H1 (cell line): ENCODE data around the gene PXN. TPM values are rescaled to one million over a fixed set of nuclear protein-coding genes. Genes with fewer than 3 reads are reported as not detected.

Source experiments
- CTCF ChIA-PET: fragments of 300-600 bp; sonication (Branson Sonifier 250); formaldehyde crosslinking; loops from one replicate; lab custom pipeline; 2021; ENCODE audit not compliant: partially characterized antibody; lab: Charles Lee
- POLR2A ChIA-PET: fragments of 300-600 bp; sonication (Branson Sonifier 250); formaldehyde crosslinking; loops from one replicate; lab custom pipeline; 2021; ENCODE audit warnings: inconsistent platforms; ENCODE audit not compliant: partially characterized antibody; lab: Charles Lee
- DNase-seq, 2 experiments: peaks; one replicate each; pipeline versions ENCODE4 v3.0.0 to v3.0.0-alpha.2; 2010 to 2022; ENCODE audit warnings: low spot score in 2 of 2, low read depth in 1 of 2, mixed read lengths in 1 of 2
- FAIRE-seq: peaks from 2 replicates; lab custom pipeline; 2011; peaks lifted over from hg19 to GRCh38; lab: Jason Lieb, UNC
- H2AFZ ChIP-seq: 2 replicates; pipeline ENCODE4 v1.8.1; 2012; ENCODE audit warnings: low read length, inconsistent platforms
- H2AK5ac ChIP-seq: 2 replicates; pipeline ENCODE4 v1.6.1; 2013; ENCODE audit warnings: low read depth, low read length
- H2BK120ac ChIP-seq: replicated peaks from 2 replicates; pipeline ENCODE3; 2013; ENCODE audit warnings: low read depth, low read length, inconsistent platforms
- H2BK12ac ChIP-seq: 2 replicates; pipeline ENCODE4 v1.6.1; 2013; ENCODE audit warnings: low read depth, low read length
- H2BK15ac ChIP-seq: 2 replicates; pipeline ENCODE4 v1.6.1; 2013; ENCODE audit warnings: low read length
- H2BK20ac ChIP-seq: 2 replicates; pipeline ENCODE4 v1.6.1; 2013; ENCODE audit warnings: low read length
- H2BK5ac ChIP-seq: 2 replicates; pipeline ENCODE4 v1.6.1; 2013; ENCODE audit warnings: low read depth, low read length
- H3K14ac ChIP-seq: 2 replicates; pipeline ENCODE4 v1.6.1; 2013; ENCODE audit warnings: inconsistent platforms; ENCODE audit not compliant: insufficient read length
- H3K18ac ChIP-seq: 2 replicates; pipeline ENCODE4 v1.6.1; 2013; ENCODE audit warnings: low read length; ENCODE audit errors: extremely low read depth
- H3K23ac ChIP-seq: 2 replicates; pipeline ENCODE4 v1.6.1; 2013; ENCODE audit warnings: inconsistent platforms; ENCODE audit not compliant: insufficient read length
- H3K23me2 ChIP-seq: 2 replicates; pipeline ENCODE4 v1.6.1; 2013; ENCODE audit warnings: low read depth, low read length
- H3K27ac ChIP-seq: 2 replicates; pipeline ENCODE4 v1.6.1; 2011; ENCODE audit warnings: low read depth, low read length, inconsistent platforms
- H3K27me3 ChIP-seq, 4 experiments: replicated peaks in 1 of 4; 1 replicate in 1 of 4; 2 replicates in 3 of 4; pipeline versions ENCODE4 v1.6.1 to v1.8.1; 2011 to 2013; ENCODE audit warnings: low read length in 3 of 4, mild to moderate bottlenecking in 3 of 4, inconsistent platforms in 2 of 4, mixed read lengths in 2 of 4, moderate library complexity in 1 of 4; ENCODE audit not compliant: control insufficient read depth in 3 of 4, insufficient read depth in 3 of 4; ENCODE audit errors: extremely low read depth in 1 of 4
- H3K36me3 ChIP-seq, 4 experiments: 2 replicates each; pipeline versions ENCODE4 v1.6.1 to v1.8.1; 2011 to 2013; ENCODE audit warnings: mild to moderate bottlenecking in 4 of 4, low read length in 3 of 4, moderate library complexity in 2 of 4, control low read depth in 1 of 4, inconsistent platforms in 1 of 4; ENCODE audit not compliant: insufficient read depth in 4 of 4, control insufficient read depth in 2 of 4
- H3K4ac ChIP-seq: replicated peaks from 2 replicates; pipeline ENCODE3; 2013; ENCODE audit warnings: low read length, low read depth, mixed read lengths, inconsistent platforms; ENCODE audit not compliant: insufficient read length
- H3K4me1 ChIP-seq, 4 experiments: replicated peaks in 1 of 4; 1 replicate in 1 of 4; 2 replicates in 3 of 4; pipeline versions ENCODE4 v1.6.1 to v1.8.1; 2011 to 2013; ENCODE audit warnings: low read length in 3 of 4, inconsistent platforms in 2 of 4, mixed read lengths in 1 of 4; ENCODE audit not compliant: insufficient read depth in 4 of 4, control insufficient read depth in 3 of 4
- H3K4me2 ChIP-seq, 2 experiments: 2 replicates each; pipeline versions ENCODE4 v1.6.1 to v1.8.1; 2011 to 2013; ENCODE audit warnings: low read depth in 2 of 2, low read length in 2 of 2, control low read depth in 1 of 2, inconsistent platforms in 1 of 2, mild to moderate bottlenecking in 1 of 2; ENCODE audit not compliant: insufficient read depth in 1 of 2
- H3K4me3 ChIP-seq, 4 experiments: fragments of 200-600, 300-600 bp in 1 of 4; sonication (generic), shearing (Covaris generic), sonication (Bioruptor Twin) in 1 of 4; 2 replicates each; pipeline versions ENCODE4 v1.5.1 to v1.8.1; 2011 to 2016; ENCODE audit warnings: low read length in 4 of 4, low read depth in 3 of 4, control low read depth in 2 of 4, inconsistent platforms in 2 of 4, mild to moderate bottlenecking in 2 of 4, mixed read lengths in 1 of 4, moderate library complexity in 1 of 4; ENCODE audit not compliant: insufficient read depth in 2 of 4; ENCODE audit errors: extremely low read depth in 1 of 4
- H3K56ac ChIP-seq: replicated peaks from 2 replicates; pipeline ENCODE3; 2013; ENCODE audit warnings: low read depth, mild to moderate bottlenecking, mixed read lengths, low read length, inconsistent platforms; ENCODE audit not compliant: insufficient read length
- H3K79me1 ChIP-seq: 2 replicates; pipeline ENCODE4 v1.6.1; 2013; ENCODE audit warnings: low read depth, low read length, control low read depth
- H3K79me2 ChIP-seq, 2 experiments: 2 replicates each; pipeline versions ENCODE4 v1.6.1 to v1.8.1; 2012 to 2013; ENCODE audit warnings: low read length in 2 of 2, mild to moderate bottlenecking in 2 of 2, inconsistent platforms in 1 of 2; ENCODE audit not compliant: insufficient read depth in 2 of 2, control insufficient read depth in 1 of 2
- H3K9ac ChIP-seq, 4 experiments: replicated peaks in 1 of 4; 1 replicate in 1 of 4; 2 replicates in 3 of 4; pipeline versions ENCODE4 v1.6.1 to v1.8.1; 2011 to 2013; ENCODE audit warnings: low read depth in 3 of 4, low read length in 3 of 4, control low read depth in 2 of 4, mild to moderate bottlenecking in 2 of 4, moderate library complexity in 2 of 4, inconsistent platforms in 1 of 4; ENCODE audit errors: extremely low read depth in 1 of 4
- H3K9me3 ChIP-seq, 2 experiments: 2 replicates each; pipeline versions ENCODE4 v1.6.1 to v1.8.1; 2012 to 2013; ENCODE audit warnings: mild to moderate bottlenecking in 2 of 2, moderate library complexity in 2 of 2, control low read depth in 1 of 2, inconsistent platforms in 1 of 2, low read depth in 1 of 2, low read length in 1 of 2, mixed read lengths in 1 of 2; ENCODE audit not compliant: insufficient read depth in 2 of 2
- H4K20me1 ChIP-seq, 2 experiments: replicated peaks in 1 of 2; 2 replicates each; pipeline versions ENCODE3 to v1.8.1; 2011 to 2013; ENCODE audit warnings: inconsistent platforms in 2 of 2, low read length in 2 of 2, mild to moderate bottlenecking in 1 of 2; ENCODE audit not compliant: insufficient read depth in 2 of 2, control insufficient read depth in 1 of 2
- H4K5ac ChIP-seq: 2 replicates; pipeline ENCODE4 v1.6.1; 2013; ENCODE audit warnings: low read length, low read depth, mixed read lengths, inconsistent platforms; ENCODE audit not compliant: insufficient read length
- H4K8ac ChIP-seq: 2 replicates; pipeline ENCODE4 v1.8.0; 2013; ENCODE audit warnings: mild to moderate bottlenecking, moderate library complexity, low read length, inconsistent platforms; ENCODE audit not compliant: insufficient read depth; ENCODE audit errors: extremely low read depth
- H4K91ac ChIP-seq: replicated peaks from 2 replicates; pipeline ENCODE3; 2013; ENCODE audit warnings: low read length, mixed read lengths, inconsistent platforms; ENCODE audit not compliant: insufficient read length
- BRCA1 ChIP-seq: IDR thresholded peaks from 2 replicates; pipeline ENCODE4 v1.6.1; 2012; ENCODE audit warnings: low read depth, low read length, improper control_type of control experiment
- CEBPB ChIP-seq: IDR thresholded peaks from 2 replicates; pipeline ENCODE4 v1.6.1; 2012; ENCODE audit warnings: low read depth, low read length
- EGR1 ChIP-seq: IDR thresholded peaks from 2 replicates; pipeline ENCODE4 v1.6.1; 2011; ENCODE audit warnings: low read depth, low read length, borderline replicate concordance
- FOSL1 ChIP-seq: IDR thresholded peaks from 2 replicates; pipeline ENCODE4 v1.6.1; 2011; ENCODE audit warnings: mild to moderate bottlenecking, low read depth, low read length, moderate library complexity; ENCODE audit not compliant: insufficient read depth
- HDAC2 ChIP-seq, 2 experiments: fragments of 300-600 bp in 1 of 2; sonication (generic) in 1 of 2; IDR thresholded peaks; 2 replicates each; pipeline ENCODE4 v1.6.1; 2011 to 2012; ENCODE audit warnings: low read depth in 2 of 2, low read length in 2 of 2, mild to moderate bottlenecking in 2 of 2, moderate library complexity in 2 of 2, borderline replicate concordance in 1 of 2, inconsistent platforms in 1 of 2
- PHF8 ChIP-seq: fragments of 200-600 bp; sonication (generic); conservative IDR thresholded peaks from 2 replicates; pipeline ENCODE4 v1.7.1; 2012; ENCODE audit warnings: low read depth, mild to moderate bottlenecking, inconsistent platforms, low read length, moderate library complexity
- RBBP5 ChIP-seq: IDR thresholded peaks from 2 replicates; pipeline ENCODE4 v1.7.1; 2012; ENCODE audit warnings: low read depth, mild to moderate bottlenecking, inconsistent platforms, low read length, moderate library complexity, borderline replicate concordance
- SIX5 ChIP-seq: IDR thresholded peaks from 2 replicates; pipeline ENCODE4 v1.6.1; 2011; ENCODE audit warnings: mild to moderate bottlenecking, low read depth, low read length
- SUZ12 ChIP-seq: fragments of 200-600 bp; sonication (generic); IDR thresholded peaks from 2 replicates; pipeline ENCODE4 v1.6.1; 2012; ENCODE audit warnings: mild to moderate bottlenecking, inconsistent platforms, low read length, moderate library complexity, mixed read lengths
- WGBS, 2 experiments: shearing (Covaris generic) in 1 of 2; methylation state at CpG; one replicate each; pipeline versions ENCODE4 v1.1.6 to v1.1.7; 2013 to 2015; ENCODE audit warnings: low lambda C conversion rate in 2 of 2, mixed read lengths in 2 of 2, inconsistent platforms in 1 of 2, low coverage in 1 of 2, missing lambda C conversion rate in 1 of 2; ENCODE audit not compliant: insufficient replicate concordance in 2 of 2, insufficient coverage in 1 of 2, insufficient read length in 1 of 2; ENCODE audit errors: extremely low coverage in 1 of 2, missing lambda C conversion rate in 1 of 2; 5-methylcytosine and 5-hydroxymethylcytosine counted together
- polyA plus RNA-seq, 7 experiments: library from polyadenylated mRNA; depleted of rRNA in 3 of 7; stranded (reverse) in 5 of 7; unstranded in 2 of 7; fragments of >200 nt in 5 of 7; fragments of 200-250 nt in 2 of 7; gene quantifications; 1 replicate in 5 of 7; 2 replicates in 1 of 7; 4 replicates in 1 of 7; pipeline versions ENCODE4 v1.2.1 to v1.2.3, GENCODE V29; 2011 to 2013; ENCODE audit warnings: missing spikeins in 2 of 7, mixed read lengths in 2 of 7
- total RNA-seq: library from RNA; stranded (reverse); fragmentation: NEBNext Ultra II Directional; extraction: Animal tissue kit (Norgen Biotek cat#: 25700); gene quantifications from 2 replicates; pipeline ENCODE4 v1.2.1, GENCODE V29; 2021
- TF ChIP-seq, protein P1 (sequence below): IDR thresholded peaks from 2 replicates; pipeline ENCODE4 v1.6.1; 2012; ENCODE audit warnings: inconsistent platforms

PXN gene
- total and polyA plus RNA-seq, 2 of the 8 experiments (the other 6 are each of a cell fraction or from before 2014, with no cell fraction given): 51.0 to 105 TPM

DNA sequence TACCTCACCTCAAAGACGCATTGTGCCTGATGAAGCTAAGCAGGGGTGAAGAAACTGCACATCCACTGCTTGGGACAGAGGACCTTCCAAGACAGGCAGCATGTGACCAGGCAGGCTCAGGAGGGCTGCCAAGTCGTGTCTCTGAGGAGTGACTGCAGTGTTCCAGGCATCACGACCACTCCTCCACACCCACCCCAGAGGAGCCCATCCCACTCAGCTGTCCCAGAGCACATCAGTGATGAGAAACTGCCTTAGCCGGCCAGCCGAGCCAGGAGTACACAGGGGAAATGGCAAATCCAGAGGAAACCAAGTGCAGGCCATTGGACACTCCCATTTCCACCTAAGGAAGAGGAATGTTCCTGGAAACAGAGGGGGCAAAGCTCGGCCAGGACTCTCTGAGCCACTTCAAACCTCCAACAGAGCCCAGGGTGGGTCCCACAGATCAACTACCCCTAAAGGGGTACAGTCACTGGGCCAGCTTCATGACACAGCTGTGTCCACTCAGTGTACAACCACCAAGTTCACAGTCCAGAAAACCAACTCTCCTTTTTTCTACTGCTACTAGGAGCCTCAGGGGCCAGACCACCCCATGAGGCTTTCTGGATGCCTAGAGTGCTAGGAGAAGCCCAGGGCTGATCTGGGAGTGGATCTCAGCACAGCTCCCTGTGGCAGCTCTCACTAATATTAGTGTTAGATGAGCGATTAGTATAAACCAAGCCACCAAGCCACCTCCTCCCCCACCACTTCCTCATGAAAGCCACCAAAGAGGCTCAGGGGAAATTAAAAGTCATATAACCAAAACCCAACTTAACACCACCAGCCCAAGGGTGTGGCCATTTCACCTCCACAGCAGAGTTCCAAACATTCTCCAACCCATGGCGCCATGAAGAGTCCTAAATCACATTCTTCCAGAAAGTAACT lies 15.4 kb downstream of the PXN start:
- WGBS, 2 experiments: 89% methylated on average over 8 of the region's 8 CpGs; no CpG with 5 or more reads in 1 of the 2 experiments
- H4K5ac ChIP-seq: no peak overlapping the region
- no peak overlapping the region for H4K8ac ChIP-seq
- H2BK12ac ChIP-seq: no peak overlapping the region
- no peak overlapping the region for H3K9ac ChIP-seq
- H2AK5ac ChIP-seq: no peak overlapping the region
- no peak overlapping the region for H2BK15ac ChIP-seq
- H3K4ac ChIP-seq: no peak overlapping the region
- H3K14ac ChIP-seq: no peak overlapping the region
- H3K56ac ChIP-seq: no peak overlapping the region
- no peak overlapping the region for H4K91ac ChIP-seq
- H3K4me1 ChIP-seq: peaks cover under 1 to 7% (median 2%) of the 10 kb centered on the region in 4 experiments; a peak in 6 of 7 replicates
- H4K20me1 ChIP-seq: peaks cover 9 to 26% of the 10 kb centered on the region in 2 experiments
- H2BK20ac ChIP-seq: no peak overlapping the region
- H2BK120ac ChIP-seq: no peak overlapping the region
- no peak for FAIRE-seq
- H3K4me2 ChIP-seq: no peak overlapping the region
- DNase-seq: no peak
- ChIA-PET CTCF (interaction anchor here (1.2 to 34.8 kb wide), 4 partner anchors 5 to 49 kb away, joined by 3 to 930 read pairs (median 741); partner anchors contain the start of genes PXN and RPLP0), POLR2A (interaction anchor here (67.0 to 88.3 kb wide), 2 partner anchors 17 to 21 kb away, joined by 4270 read pairs; partner anchors contain the start of genes GCN1, PXN, RNU4-1 and RNU4-2)
- no peak overlapping the region for H3K4me3 ChIP-seq
- H3K27me3 ChIP-seq: no peaks in the 10 kb centered on the region
- H3K79me1 ChIP-seq: peaks cover 12% of the 10 kb centered on the region
- peak overlapping the region; percentile 35 for H3K23ac ChIP-seq
- peaks cover 0 to 68% of the 10 kb centered on the region in 2 experiments; a peak in 3 of 4 replicates for H3K79me2 ChIP-seq
- no peak overlapping the region for H2AFZ ChIP-seq
- no peak overlapping the region for H3K18ac ChIP-seq
- H3K36me3 ChIP-seq: no peaks in the 10 kb centered on the region; a peak in 1 of 8 replicates
- TF ChIP-seq FOSL1: no peak
- no peak for TF ChIP-seq BRCA1
- TF ChIP-seq RBBP5: no peak
- TF ChIP-seq SUZ12: no peak
- TF ChIP-seq EGR1: no peak
- no peak for TF ChIP-seq HDAC2 (IDR thresholded peaks at IDR 0.05; ENCODE audit: borderline replicate concordance in 1 of 2, low read depth in 2 of 2, low read length in 2 of 2)
- TF ChIP-seq, protein P1, sequence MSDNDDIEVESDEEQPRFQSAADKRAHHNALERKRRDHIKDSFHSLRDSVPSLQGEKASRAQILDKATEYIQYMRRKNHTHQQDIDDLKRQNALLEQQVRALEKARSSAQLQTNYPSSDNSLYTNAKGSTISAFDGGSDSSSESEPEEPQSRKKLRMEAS: no peak
- TF ChIP-seq CEBPB: no peak
- no peak for TF ChIP-seq PHF8
- no peak for TF ChIP-seq SIX5
- H3K23me2 ChIP-seq: no peaks in the 10 kb centered on the region
- H3K27ac ChIP-seq: no peak overlapping the region
- no peak overlapping the region; the same call in 1 of the 2 replicates for H2BK5ac ChIP-seq
- no peaks in the 10 kb centered on the region for H3K9me3 ChIP-seq
